GM12874 (cell line): ENCODE measurements around the gene PDS5B.

Experiments used
- TF ChIP-seq, protein P1 (sequence below): IDR thresholded peaks from 2 replicates; pipeline ENCODE4 v1.5.1; 2011; ENCODE audit warnings: low read depth, mild to moderate bottlenecking, control low read depth, low read length, moderate library complexity; ENCODE audit not compliant: insufficient read depth

The PDS5B gene

DNA sequence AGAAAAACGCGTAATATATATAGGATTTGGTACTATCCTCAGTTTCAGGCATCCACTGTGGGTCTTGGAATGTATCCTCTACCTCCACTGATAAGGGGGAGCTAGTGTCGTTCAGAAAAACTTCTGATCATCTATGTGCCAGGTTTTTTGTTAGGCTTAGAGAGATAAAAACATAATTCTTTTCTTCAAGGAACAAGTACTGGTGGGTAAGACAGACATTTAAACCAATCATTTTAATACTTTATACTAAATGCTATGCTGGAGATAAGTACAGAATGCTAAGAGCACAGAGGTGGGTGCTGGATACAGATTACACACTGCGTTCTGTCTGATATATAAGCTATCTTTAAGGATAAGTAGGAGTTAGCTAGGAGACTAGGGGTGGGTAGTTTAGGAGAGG lies 166.1 kb downstream of the PDS5B start:
- TF ChIP-seq, protein P1, sequence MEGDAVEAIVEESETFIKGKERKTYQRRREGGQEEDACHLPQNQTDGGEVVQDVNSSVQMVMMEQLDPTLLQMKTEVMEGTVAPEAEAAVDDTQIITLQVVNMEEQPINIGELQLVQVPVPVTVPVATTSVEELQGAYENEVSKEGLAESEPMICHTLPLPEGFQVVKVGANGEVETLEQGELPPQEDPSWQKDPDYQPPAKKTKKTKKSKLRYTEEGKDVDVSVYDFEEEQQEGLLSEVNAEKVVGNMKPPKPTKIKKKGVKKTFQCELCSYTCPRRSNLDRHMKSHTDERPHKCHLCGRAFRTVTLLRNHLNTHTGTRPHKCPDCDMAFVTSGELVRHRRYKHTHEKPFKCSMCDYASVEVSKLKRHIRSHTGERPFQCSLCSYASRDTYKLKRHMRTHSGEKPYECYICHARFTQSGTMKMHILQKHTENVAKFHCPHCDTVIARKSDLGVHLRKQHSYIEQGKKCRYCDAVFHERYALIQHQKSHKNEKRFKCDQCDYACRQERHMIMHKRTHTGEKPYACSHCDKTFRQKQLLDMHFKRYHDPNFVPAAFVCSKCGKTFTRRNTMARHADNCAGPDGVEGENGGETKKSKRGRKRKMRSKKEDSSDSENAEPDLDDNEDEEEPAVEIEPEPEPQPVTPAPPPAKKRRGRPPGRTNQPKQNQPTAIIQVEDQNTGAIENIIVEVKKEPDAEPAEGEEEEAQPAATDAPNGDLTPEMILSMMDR = no peak

DNA sequence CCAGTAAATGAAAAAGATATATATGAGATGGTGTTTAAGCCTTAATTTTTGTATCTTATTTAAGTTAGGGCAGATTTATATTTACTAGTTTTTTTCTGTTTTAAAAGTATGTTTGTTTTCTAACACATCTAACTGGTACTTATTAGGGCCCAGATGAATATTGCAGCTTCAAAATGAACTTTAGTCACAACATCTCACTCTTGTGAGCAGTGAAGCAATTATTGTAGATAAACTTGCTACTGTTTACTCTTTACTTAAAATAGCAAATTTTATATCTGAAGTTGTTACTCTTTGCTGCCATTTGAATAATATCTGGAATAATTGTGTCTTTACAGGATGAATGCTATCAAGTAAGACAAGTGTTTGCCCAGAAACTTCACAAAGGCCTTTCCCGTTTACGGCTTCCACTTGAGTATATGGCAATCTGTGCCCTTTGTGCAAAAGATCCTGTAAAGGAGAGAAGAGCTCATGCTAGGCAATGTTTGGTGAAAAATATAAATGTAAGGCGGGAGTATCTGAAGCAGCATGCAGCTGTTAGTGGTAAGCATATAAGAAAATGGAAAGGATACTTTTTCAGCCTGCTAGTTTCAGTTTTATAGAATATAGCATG lies 166.8 kb downstream of the PDS5B start:
- TF ChIP-seq, protein P1 = no peak

DNA sequence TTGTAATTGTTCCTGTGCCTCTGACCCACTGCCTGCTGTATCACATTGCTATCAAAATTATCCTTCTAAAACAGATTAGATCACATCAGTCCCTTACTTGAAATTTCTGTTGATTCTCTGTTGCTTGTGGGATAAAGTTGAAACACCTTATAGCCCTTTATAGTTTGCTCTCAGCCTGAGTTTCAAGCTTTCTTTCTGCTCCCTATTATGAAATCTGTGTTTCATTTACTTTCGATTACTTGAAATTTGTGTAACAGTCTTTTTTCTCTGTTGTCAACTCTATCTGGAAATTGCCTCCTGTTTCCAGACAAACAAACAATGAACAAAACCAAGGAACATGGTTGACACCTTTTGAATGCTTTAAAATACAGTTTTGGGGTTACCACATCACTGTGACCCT lies 167.9 kb downstream of the PDS5B start:
- TF ChIP-seq, protein P1 = no peak

DNA sequence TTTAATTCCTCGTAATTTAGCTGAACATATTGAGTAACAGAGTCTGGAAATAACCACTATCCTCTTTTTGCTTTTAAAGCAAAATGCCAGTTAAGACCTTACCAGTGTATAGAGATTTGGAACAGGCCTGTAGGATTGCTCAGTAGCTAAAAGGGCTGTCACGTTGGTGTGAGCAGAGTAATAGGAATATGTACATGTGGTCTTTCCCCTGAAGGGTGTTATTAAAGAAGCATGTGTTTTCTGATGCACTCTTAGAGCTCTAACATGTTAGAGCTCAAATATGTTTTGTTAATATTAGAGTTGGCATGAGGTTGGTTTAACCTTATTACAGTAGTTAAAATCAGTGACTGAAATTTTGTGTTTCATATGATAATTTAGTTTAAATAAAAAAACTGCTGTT lies 172.9 kb downstream of the PDS5B start:
- TF ChIP-seq, protein P1 = no peak

DNA sequence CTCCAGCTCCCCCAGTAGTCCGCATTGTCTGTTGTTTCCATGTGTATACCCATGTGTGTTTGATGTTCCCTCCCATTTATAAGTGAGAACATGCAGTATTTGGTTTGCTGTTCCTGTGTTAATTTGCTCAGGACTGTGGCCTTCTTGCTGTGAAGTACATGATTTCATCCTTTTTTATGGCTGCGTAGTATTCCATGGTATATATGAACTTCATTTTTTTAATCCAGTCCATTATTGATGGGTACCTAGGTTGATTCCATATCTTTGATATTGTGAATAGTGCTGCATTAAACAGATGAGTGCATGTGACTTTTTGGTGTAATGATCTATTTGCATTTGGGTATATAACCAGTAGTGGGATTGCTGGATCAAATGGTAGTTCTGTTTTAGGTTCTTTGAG lies 175.2 kb downstream of the PDS5B start:
- TF ChIP-seq, protein P1 = no peak

DNA sequence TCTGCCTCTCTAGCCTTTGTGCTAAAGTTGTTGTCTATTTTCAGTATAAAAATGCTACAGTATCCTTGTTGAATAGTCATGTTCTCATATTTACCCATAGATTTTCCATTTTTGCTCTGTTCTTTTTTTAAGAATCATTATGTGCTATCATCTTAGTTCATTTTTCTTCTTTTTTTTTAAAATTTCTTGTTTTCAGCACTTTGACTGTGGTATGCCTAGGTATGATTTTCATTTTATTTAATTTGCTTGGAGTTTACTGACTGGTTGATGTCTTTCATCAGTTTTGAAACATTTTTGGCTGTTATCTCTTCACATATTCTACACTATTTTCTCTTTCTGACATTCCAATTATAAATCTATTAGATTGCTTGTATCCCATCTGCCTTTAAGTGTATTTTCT lies 192.9 kb downstream of the PDS5B start:
- TF ChIP-seq, protein P1 = no peak

DNA sequence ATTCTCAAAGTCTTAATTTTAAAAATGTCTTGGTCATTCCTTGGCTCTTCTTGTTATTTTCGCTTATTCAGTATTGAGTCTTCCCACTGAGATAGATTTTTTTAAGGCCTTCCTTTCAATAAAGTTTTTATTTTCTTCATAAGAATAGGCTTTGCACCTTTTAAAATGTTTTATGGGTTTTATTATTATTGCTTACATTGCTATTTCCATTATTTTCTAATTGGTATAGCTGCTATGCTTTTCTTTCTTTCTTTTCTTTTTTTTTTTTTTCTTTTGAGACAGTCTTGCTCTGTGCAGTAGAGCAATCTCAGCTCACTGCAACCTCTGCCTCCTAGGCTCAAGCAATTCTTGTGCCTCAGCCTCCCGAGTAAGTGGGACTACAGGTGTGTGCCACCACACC lies 195.7 kb downstream of the PDS5B start:
- TF ChIP-seq, protein P1 = no peak

DNA sequence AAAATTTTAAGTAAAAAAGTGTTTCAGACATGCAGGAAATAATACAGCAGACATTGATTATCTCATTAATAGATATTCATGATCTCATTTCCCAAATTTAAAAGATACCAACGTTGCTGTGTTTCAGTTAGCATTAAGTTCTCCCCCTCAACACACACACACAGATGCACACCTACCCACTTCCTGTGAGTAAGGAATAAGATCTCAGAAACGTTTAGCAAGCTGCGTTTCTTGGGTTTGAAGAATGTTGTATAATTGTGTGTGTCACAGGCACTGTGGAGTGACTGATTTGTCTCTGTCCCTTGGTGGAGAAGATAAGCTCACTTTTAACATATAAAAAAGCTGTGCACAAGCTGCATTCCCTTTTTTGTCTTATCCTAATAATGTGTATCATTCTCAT lies 196.8 kb downstream of the PDS5B start:
- TF ChIP-seq, protein P1 = no peak
